Activated naive CD4-positive, alpha-beta T cell treated with anti-CD3 and anti-CD28 coated beads, Interleukin-2, amount 50 U/mL, for 16 hours (primary cell): ENCODE data around the gene UBASH3B.

Experiments used
- DNase-seq: peaks from one replicate; pipeline ENCODE4 v3.0.0-alpha.2; 2020

The UBASH3B gene

GRCh38 chr11:122863704-122864326 is 208.3 kb downstream of the UBASH3B start:
- peak; percentile 48 for DNase-seq
